ENCODE measurements around the gene METTL25.

- TF ChIP-seq POLR2A (IDR thresholded peaks at IDR 0.05; ENCODE audit: low read length) (no peak), CEBPB (IDR thresholded peaks at IDR 0.05) (no peak), CTCF (IDR thresholded peaks at IDR 0.05) (no peak)
Observed at GRCh38 chr12:82359115-82359478, 768 bp downstream of the METTL25 start.

Data from A549 (cell line).